ENCODE measurements around the gene CRYAB.
"Not testable (repeated sequence)": the region's sequence is repeated elsewhere in the genome, so short reads cannot be mapped to it uniquely, and the experiment has no call there.

CRYAB gene

GRCh38 chr11:111886844-111887243 lies 24.7 kb downstream of the CRYAB start:
- H3K79me2 ChIP-seq (ENCODE audit: low read length): no peaks in the 10 kb centered on the region
- no peak for DNase-seq
- no peaks in the 10 kb centered on the region for H4K20me1 ChIP-seq (ENCODE audit: insufficient read depth, low read length)
- H3K4me1 ChIP-seq (ENCODE audit: low read length): no peaks in the 10 kb centered on the region
- no peak overlapping the region for H3K9ac ChIP-seq (ENCODE audit: low read length)
- no peaks in the 10 kb centered on the region for H3K9me2 ChIP-seq (replicated peaks; ENCODE audit: insufficient read depth, low read length)
- no peaks in the 10 kb centered on the region for H3K27me3 ChIP-seq (replicated peaks; ENCODE audit: insufficient read depth, low read length)
- TF ChIP-seq EZH2phosphoT487 (IDR thresholded peaks at IDR 0.05; ENCODE audit: low read length): no peak
- no peak for TF ChIP-seq CTCF (IDR thresholded peaks at IDR 0.05; ENCODE audit: low read length)
- TF ChIP-seq EZH2 (optimal IDR thresholded peaks at IDR 0.05; ENCODE audit: low read depth, low read length): no peak
- no peaks in the 10 kb centered on the region for H3K9me3 ChIP-seq (replicated peaks; ENCODE audit: insufficient read depth, low read length)
- no peaks in the 10 kb centered on the region for H3K36me3 ChIP-seq (replicated peaks; ENCODE audit: insufficient read depth, low read length)
- no peak overlapping the region for H3K4me2 ChIP-seq (ENCODE audit: low read depth, low read length)
- no peak overlapping the region for H3K4me3 ChIP-seq (ENCODE audit: low read length)
- H2AFZ ChIP-seq (ENCODE audit: low read length): no peak overlapping the region
- H3K27ac ChIP-seq (ENCODE audit: low read length): no peak overlapping the region
- H3F3A ChIP-seq (ENCODE audit: insufficient read depth, low read length): no peaks in the 10 kb centered on the region

- TF ChIP-seq CTCF (IDR thresholded peaks at IDR 0.05; ENCODE audit: low read length) (no peak), EZH2 (optimal IDR thresholded peaks at IDR 0.05; ENCODE audit: low read depth, low read length) (no peak), EZH2phosphoT487 (IDR thresholded peaks at IDR 0.05; ENCODE audit: low read length) (no peak)
- Histone ChIP-seq H3K4me3 (ENCODE audit: low read length) (no peak overlapping the region), H3F3A (ENCODE audit: insufficient read depth, low read length) (no peaks in the 10 kb centered on the region), H3K9me2 (replicated peaks; ENCODE audit: insufficient read depth, low read length) (no peaks in the 10 kb centered on the region), H3K9me3 (replicated peaks; ENCODE audit: insufficient read depth, low read length) (no peaks in the 10 kb centered on the region), H2AFZ (ENCODE audit: low read length) (no peak overlapping the region), H3K9ac (ENCODE audit: low read length) (no peak overlapping the region), H3K27ac (ENCODE audit: low read length) (no peak overlapping the region), H3K4me1 (ENCODE audit: low read length) (no peaks in the 10 kb centered on the region), H3K27me3 (replicated peaks; ENCODE audit: insufficient read depth, low read length) (no peaks in the 10 kb centered on the region), H3K36me3 (replicated peaks; ENCODE audit: insufficient read depth, low read length) (no peaks in the 10 kb centered on the region), H3K79me2 (ENCODE audit: low read length) (no peaks in the 10 kb centered on the region), H4K20me1 (ENCODE audit: insufficient read depth, low read length) (no peaks in the 10 kb centered on the region), H3K4me2 (ENCODE audit: low read depth, low read length) (no peak overlapping the region)
- no peak for DNase-seq
Observed at GRCh38 chr11:111886032-111886431, 25.5 kb downstream of the CRYAB start.

GRCh38 chr11:111885053-111885452 lies 26.5 kb downstream of the CRYAB start:
- not testable (repeated sequence) for H3K9ac ChIP-seq (ENCODE audit: low read length); H4K20me1 ChIP-seq (ENCODE audit: insufficient read depth, low read length); H3K79me2 ChIP-seq (ENCODE audit: low read length); H3K4me3 ChIP-seq (ENCODE audit: low read length); H3K4me1 ChIP-seq (ENCODE audit: low read length); H3K36me3 ChIP-seq (replicated peaks; ENCODE audit: insufficient read depth, low read length); H3K9me3 ChIP-seq (replicated peaks; ENCODE audit: insufficient read depth, low read length); H3K9me2 ChIP-seq (replicated peaks; ENCODE audit: insufficient read depth, low read length); H3K4me2 ChIP-seq (ENCODE audit: low read depth, low read length); H3K27ac ChIP-seq (ENCODE audit: low read length); H3K27me3 ChIP-seq (replicated peaks; ENCODE audit: insufficient read depth, low read length); H3F3A ChIP-seq (ENCODE audit: insufficient read depth, low read length); DNase-seq; H2AFZ ChIP-seq (ENCODE audit: low read length)

GRCh38 chr11:111882202-111882601 lies 29.4 kb downstream of the CRYAB start:
- peaks cover 7% of the 10 kb centered on the region; the same call in 1 of the 2 replicates for H3K4me1 ChIP-seq (ENCODE audit: low read length)
- no peaks in the 10 kb centered on the region for H3K9me3 ChIP-seq (replicated peaks; ENCODE audit: insufficient read depth, low read length)
- no peak overlapping the region for H3K4me3 ChIP-seq (ENCODE audit: low read length)
- no peaks in the 10 kb centered on the region for H4K20me1 ChIP-seq (ENCODE audit: insufficient read depth, low read length)
- H3K9ac ChIP-seq (ENCODE audit: low read length): no peak overlapping the region
- no peaks in the 10 kb centered on the region for H3K27me3 ChIP-seq (replicated peaks; ENCODE audit: insufficient read depth, low read length)
- H3F3A ChIP-seq (ENCODE audit: insufficient read depth, low read length): peaks cover 7% of the 10 kb centered on the region
- no peak overlapping the region for H3K27ac ChIP-seq (ENCODE audit: low read length)
- TF ChIP-seq EZH2 (optimal IDR thresholded peaks at IDR 0.05; ENCODE audit: low read depth, low read length) (no peak), CTCF (IDR thresholded peaks at IDR 0.05; ENCODE audit: low read length) (no peak), EZH2phosphoT487 (IDR thresholded peaks at IDR 0.05; ENCODE audit: low read length) (no peak)
- no peak overlapping the region for H2AFZ ChIP-seq (ENCODE audit: low read length)
- no peaks in the 10 kb centered on the region for H3K9me2 ChIP-seq (replicated peaks; ENCODE audit: insufficient read depth, low read length)
- H3K4me2 ChIP-seq (ENCODE audit: low read depth, low read length): no peak overlapping the region
- H3K36me3 ChIP-seq (replicated peaks; ENCODE audit: insufficient read depth, low read length): no peaks in the 10 kb centered on the region
- DNase-seq: no peak
- H3K79me2 ChIP-seq (ENCODE audit: low read length): peaks cover 8% of the 10 kb centered on the region

All from MM.1S (cell line).